GM19025 (cell line): ENCODE data around the gene MYRIP.
"Not testable (repeated sequence)": the region's sequence is repeated elsewhere in the genome, so short reads cannot be mapped to it uniquely, and the experiment has no call there.

ENCODE experiments used
- ATAC-seq: cut with Tn5 transposase; IDR thresholded peaks from one replicate; pipeline ENCODE4 v1.9.1; 2021; ENCODE audit warnings: mild to moderate bottlenecking, low read depth, moderate library complexity; ENCODE audit not compliant: unreplicated experiment

Gene MYRIP

DNA sequence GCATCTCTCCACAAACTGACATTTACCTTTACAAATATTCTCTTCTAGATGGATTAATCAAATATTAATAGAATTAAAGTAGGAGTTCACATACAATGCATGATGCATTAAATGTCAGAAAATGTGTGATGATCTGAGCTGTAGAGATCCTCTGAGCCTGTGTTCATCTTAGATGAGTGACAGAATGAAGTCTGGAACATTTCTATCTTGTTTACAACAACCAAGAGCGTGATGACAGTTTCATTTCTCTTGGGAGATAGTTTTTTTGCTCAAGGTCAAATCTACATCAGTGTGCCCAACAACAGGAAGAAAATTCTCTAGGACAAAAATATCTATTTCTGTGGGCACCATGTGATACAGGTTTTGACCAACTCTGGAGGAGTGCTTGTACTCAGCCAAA lies 211.9 kb downstream of the MYRIP start:
- ATAC-seq, result no peak

DNA sequence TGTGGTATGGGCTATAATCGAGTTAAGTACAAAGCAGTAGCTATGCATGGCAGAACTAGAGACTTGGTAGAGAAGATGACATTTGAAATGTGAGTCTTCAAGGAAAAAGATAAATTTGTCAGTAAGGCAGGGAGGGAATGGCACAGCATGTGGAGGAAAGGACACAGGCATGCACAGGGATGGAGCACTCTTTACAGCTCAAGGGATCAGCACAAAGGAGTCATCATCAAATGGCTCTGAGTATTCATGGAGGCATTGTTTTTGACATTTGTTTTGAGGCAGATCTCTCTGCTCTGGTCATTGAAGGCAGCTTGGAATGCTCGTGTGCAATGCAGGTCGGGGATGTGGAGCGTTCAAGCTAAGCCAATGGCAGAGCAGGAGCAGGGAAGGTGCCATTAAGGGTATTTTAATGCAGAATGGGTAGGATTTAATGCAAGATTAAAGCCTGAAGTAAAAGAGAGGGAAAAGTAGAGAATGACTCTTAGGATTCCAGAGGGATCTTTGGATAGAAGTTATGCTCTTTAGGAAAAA lies 213.0 kb downstream of the MYRIP start:
- ATAC-seq, result no peak

DNA sequence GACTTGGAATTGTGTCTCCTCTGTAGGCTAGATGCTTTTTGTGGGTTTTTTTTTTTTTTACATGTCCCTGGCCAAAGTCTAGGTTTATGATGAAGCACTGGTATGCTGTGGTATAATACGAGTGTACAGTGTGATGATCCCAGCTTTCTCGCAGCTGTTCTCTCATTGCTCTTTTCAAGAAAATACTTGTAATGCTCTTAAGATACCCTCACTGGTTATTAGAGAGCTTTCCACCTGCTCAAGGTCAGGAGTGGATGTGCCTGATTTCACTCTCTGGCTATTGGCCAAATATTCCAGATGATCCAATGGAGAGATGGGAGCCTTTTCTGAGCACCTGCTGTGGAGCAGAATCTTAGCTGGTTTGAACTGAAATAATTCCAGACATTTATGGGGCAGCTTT lies 215.1 kb downstream of the MYRIP start:
- no peak for ATAC-seq

- not testable (repeated sequence) for ATAC-seq
Measured at GRCh38 chr3:40025892-40026291, 216.5 kb downstream of the MYRIP start.

DNA sequence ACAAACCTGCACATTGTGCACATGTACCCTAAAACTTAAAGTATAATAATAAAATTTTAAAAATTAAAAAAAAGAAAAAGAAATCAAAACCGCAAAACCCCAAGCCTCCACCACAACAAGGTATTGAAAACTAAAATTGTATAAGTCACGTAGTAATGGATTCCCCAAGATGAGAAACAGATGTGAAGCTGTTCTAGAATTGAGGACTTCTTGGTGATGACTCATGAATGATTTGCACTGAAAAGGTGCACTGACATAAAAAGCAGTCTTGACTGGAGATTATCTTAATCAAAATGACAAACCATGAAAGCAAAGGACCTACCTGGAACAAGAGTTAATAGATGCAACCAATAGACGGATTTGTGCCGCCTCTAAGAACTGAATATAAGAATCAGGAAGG lies 225.8 kb downstream of the MYRIP start:
- no peak for ATAC-seq

- ATAC-seq, result no peak
Measured at GRCh38 chr3:40037582-40037981, 228.2 kb downstream of the MYRIP start.

DNA sequence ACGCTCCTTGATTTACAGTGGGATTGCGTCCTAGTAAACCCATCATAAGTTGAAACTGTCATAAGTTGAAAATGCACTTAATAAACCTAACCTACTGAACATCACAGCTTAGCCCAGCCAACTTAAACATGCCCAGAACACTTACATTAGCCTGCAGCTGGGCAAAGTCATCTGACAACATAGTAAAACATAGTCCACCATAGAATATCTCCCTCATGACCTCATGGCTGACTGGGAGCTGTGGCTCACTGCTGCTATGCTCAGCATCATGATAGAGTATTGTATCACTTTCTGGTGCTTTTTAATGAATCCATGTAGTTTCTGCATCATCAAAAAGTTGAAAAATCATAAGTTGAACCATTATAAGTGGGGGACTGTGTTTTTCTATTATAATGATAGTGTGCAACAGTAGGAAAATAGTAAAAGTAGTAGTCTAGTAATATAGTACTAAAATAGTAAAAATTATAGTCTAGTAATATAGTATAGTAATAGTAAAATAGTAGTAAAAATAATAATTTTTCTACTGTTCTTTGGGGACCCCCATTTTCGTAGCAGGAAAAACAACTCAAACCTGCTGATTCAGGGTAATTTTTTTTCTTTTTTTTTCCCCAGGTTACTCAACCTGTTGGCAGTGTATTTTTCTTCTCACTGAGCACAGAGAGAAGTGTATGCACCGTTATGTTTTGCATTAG lies 233.5 kb downstream of the MYRIP start:
- no peak for ATAC-seq

DNA sequence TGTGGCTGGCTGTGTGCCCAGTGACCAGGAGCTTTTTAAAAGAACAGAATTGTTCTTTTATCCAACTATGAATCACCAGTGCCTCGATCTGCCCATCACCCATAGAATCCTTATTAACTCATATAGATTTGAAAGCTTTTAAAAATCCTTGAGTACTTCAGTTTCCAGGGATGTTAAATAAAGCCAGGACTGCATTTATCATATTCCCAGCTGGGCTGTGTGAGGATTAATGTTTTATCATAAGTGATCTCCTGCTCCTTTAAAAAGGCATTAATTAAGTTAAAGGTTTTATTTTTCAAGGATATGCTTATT lies 234.0 kb downstream of the MYRIP start:
- no peak for ATAC-seq

DNA sequence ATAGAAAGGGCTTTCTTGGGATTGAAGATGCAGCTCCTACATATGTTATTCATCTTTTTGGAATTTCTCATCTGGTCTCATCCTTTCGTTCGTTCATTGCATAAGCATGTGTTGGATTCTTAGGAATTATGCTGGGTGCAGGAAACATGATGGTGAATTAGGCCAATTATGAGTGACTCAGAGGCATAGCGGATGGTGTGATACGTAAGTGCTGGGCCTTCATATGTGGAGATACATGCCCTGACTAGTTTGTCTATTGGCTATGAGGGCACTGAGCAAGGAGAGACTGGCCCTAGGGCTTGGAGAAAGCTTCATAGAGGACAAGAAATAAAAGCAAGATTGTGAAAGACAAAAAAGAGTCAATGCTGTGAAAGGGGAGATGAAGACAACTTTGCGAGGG lies 235.1 kb downstream of the MYRIP start:
- ATAC-seq, result no peak

- no peak for ATAC-seq
Measured at GRCh38 chr3:40045051-40045450, 235.6 kb downstream of the MYRIP start.

GRCh38 chr3:40046149-40046548 lies 236.7 kb downstream of the MYRIP start:
- no peak for ATAC-seq

GRCh38 chr3:40047406-40047805 lies 238.0 kb downstream of the MYRIP start:
- no peak for ATAC-seq

DNA sequence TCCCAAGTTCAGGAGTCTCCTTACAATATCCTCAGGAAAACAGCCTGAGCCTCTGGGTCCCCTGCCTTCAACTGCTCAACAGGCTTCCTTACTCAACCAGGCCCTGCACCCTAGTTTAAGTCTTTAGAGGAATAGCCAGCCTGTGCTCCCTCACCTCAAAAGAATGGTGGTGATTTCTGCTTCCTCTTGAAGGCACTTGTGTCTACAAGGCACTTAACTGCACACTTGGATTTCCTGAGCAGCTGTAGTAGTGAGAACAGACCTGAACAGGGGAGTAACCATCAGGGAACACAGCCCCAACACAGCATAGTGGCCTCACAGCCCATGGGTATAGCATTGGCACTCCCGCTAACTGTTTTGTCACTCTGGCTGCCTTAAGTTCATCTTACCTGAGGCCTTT lies 244.3 kb downstream of the MYRIP start:
- ATAC-seq, result no peak

DNA sequence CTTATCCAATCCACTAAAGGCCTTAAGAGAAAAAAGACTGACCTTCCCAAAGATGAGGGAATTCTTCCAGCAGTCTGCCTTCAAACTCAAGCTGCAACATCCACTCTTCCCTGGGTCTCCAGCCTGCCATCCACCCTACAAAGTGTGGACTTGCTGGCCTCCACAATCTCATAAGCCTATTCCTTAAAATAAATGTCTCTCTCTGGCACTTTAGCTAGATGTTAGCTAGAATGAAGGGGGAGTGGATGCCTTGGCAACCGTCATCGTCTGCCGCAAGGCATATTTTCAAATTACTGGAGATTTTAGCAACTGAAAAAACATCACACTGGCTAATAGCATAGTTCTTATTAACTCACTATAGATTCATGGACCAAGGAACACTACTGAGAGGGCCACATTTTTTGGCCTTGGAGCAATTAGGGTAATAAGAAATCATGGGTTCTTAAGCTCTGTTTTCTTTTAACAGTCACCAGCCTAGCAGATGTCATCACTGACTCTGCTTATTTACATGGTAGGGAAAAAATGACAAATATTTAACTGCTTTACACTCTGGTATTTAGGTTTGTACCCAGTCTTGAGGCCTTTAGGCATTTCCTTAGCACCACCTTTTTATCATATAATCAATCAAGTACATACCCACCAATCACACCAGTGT lies 245.3 kb downstream of the MYRIP start:
- ATAC-seq, result no peak

GRCh38 chr3:40055361-40055760 lies 246.0 kb downstream of the MYRIP start:
- ATAC-seq, result no peak

DNA sequence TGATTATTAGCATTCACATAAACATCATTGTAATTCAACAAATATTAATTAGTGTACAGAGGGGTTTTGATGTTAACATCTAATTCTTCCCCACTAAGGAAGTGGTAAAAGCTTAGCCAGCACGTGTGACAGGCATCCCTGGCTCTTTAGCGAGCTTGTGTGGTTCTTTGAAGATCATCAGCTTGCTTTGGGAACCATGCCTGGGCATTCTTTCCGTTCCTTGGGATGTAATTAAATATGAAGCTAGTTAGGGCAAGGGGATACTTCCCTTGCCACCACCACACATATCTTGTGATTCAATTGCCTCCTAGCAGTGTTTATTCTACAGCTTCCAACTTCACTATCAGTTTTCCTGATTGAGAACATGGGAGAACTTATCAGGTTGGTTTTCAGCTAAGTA lies 246.5 kb downstream of the MYRIP start:
- no peak for ATAC-seq

DNA sequence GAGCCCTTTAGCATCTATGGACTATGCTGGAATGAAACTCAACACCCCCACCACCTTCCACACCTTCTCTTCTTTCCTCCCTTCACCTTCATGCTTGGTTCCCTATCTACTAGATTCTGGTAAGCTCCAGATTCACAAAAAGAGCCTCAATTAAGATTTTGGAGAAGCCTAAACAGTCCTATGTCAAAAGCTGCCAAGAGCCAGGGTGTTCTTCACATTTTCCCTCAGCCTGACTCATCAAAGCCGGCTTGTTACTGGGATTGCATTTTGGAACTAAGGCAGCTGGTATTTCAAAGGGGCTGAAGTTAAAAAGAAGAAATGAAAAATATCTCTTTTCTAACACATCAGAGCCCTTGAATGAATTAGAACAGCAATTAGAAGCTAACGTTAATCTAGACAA lies 247.7 kb downstream of the MYRIP start:
- no peak for ATAC-seq

DNA sequence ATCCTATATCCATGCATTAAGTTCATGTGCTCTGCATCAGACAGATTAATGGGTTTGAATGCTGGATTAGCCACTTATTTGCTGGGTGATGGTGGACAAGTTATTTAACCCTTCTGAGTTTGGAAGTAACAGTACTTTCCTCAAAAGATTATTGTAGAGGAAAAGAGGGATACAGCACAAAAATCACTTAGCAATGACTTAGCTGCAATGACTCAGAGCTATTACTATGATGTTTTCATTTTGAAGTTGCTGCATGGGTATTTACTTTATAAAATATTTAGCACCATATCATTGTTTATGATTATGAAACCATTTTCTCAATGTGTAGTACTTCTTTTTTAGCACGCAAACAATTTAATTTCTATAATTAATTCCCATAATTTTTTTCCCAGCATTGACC lies 248.4 kb downstream of the MYRIP start:
- no peak for ATAC-seq

GRCh38 chr3:40068636-40069035 lies 259.2 kb downstream of the MYRIP start:
- ATAC-seq, result no peak

GRCh38 chr3:40070816-40071215 lies 261.4 kb downstream of the MYRIP start:
- ATAC-seq, result no peak

- ATAC-seq, result no peak
Measured at GRCh38 chr3:40071683-40072238, 262.4 kb downstream of the MYRIP start.
